NCI-H446 (cell line): Measurements from ENCODE around the gene GCM1.
"Not testable (repeated sequence)": the region's sequence is repeated elsewhere in the genome, so short reads cannot be mapped to it uniquely, and the experiment has no call there.

ENCODE experiments used
- DNase-seq, 2 experiments: peaks; one replicate each; lab custom pipeline; 2025; lab: John Stamatoyannopoulos, UW

GCM1 gene

GRCh38 chr6:53148684-53149083 lies at the start of gene GCM1:
Gene GCM1, minus strand, starts transcription at chr6:53148841. Its CDS starts 3,209 bp downstream, at chr6:53145632.
- no peak for DNase-seq

DNA sequence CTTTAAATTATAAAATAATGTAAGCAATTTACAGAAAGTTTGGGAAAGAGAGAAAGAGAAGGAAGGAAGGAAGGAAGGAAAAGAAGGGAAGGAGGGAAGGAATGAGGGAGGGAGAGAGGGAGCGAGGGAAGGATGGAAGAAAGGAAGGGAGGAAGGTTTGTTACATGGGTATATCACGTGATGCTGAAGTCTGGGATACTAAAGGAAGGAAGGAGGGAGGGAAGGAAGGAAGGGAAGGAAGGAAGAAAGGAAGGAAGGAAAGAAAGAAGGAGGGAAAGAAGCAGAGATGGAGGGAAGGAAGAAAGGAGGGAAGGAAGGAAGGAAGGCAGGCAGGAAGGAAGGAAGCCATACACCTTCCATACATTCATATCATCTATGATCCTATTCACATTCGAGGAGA lies 48.9 kb upstream of the GCM1 start:
- no peak for DNase-seq

DNA sequence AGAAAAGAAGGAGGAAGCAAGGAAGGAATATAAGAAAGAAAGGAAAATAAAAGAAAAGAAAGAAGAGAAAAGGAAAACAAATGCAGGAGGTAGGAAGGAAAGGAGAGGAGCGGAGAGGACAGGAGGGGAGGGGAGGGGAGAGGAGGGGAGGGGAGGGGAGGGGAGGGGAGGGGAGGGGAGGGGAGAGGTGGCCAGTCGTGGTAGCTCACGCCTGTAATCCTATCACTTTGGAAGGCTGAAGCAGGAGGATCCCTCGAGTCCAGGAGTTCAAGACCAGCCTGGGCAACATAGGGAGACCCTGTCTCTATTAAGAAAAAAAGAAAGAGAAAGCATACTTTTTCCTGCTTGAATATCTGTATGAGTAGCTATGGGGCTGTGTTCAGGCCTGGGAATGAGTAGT lies 46.4 kb upstream of the GCM1 start:
- no peak for DNase-seq

- DNase-seq, result peak in 1 of 2 experiments; percentile 16
Measured at GRCh38 chr6:53192682-53193188, 44.1 kb upstream of the GCM1 start.

- DNase-seq, result no peak
Measured at GRCh38 chr6:53189554-53189953, 40.9 kb upstream of the GCM1 start.

- DNase-seq, result no peak
Measured at GRCh38 chr6:53188833-53189232, 40.2 kb upstream of the GCM1 start.

GRCh38 chr6:53180678-53181077 lies 32.0 kb upstream of the GCM1 start:
- DNase-seq, result no peak

- peak in 1 of 2 experiments; percentile 71 for DNase-seq
Measured at GRCh38 chr6:53179961-53180651, 31.5 kb upstream of the GCM1 start.

- no peak for DNase-seq
Measured at GRCh38 chr6:53178837-53179432, 30.3 kb upstream of the GCM1 start.

- no peak for DNase-seq
Measured at GRCh38 chr6:53175027-53175426, 26.4 kb upstream of the GCM1 start.

GRCh38 chr6:53172468-53172803 lies 23.8 kb upstream of the GCM1 start:
- DNase-seq, result no peak

DNA sequence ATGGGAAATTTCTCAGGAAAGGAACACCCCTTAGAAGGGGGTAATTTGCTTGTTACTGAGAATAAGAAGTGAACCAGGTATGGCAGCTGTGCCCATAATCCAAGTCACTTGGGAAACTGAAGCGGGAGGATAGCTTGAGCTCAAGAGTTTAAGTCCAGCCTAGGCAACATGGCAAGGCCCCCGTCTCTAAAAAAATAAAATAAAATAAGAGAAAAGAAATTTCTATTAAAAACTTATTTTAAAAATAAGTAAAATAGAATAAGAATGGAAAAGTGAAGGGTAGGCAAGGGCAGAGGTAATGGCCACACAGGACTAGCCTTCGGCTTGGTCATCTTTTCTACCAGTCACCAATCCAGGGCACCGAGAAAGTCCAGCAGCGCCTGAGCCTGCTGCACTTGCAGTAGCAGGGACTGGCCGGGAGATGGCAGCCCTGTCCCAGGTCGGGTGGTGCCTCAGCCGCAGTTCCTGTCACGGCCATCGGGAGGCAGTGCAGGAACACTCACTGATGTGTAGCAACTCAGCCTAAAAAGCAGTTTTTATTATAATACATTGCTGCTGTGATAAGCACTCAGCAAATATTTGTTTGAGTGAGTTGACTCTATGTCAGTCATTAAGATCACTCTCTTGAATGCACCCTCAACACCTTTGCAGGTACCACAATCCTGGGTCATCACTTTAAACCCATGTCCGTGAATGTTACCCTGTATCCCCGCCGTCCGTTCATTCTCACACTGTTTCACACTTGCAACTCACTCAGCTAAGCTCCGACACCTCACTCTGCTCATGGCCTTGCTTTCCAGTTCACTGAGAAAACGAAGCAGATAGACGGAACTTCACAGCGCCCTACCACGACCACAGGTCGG lies 23.2 kb upstream of the GCM1 start:
- DNase-seq, result peak; percentile 60 to 87

- no peak for DNase-seq
Measured at GRCh38 chr6:53168516-53169267, 20.1 kb upstream of the GCM1 start.

GRCh38 chr6:53165293-53165692 lies 16.7 kb upstream of the GCM1 start:
- no peak for DNase-seq

GRCh38 chr6:53162606-53163005 lies 14.0 kb upstream of the GCM1 start:
- DNase-seq, result no peak

GRCh38 chr6:53161481-53162009 lies 12.9 kb upstream of the GCM1 start:
- DNase-seq, result no peak

- DNase-seq, result no peak
Measured at GRCh38 chr6:53159558-53159957, 10.9 kb upstream of the GCM1 start.

DNA sequence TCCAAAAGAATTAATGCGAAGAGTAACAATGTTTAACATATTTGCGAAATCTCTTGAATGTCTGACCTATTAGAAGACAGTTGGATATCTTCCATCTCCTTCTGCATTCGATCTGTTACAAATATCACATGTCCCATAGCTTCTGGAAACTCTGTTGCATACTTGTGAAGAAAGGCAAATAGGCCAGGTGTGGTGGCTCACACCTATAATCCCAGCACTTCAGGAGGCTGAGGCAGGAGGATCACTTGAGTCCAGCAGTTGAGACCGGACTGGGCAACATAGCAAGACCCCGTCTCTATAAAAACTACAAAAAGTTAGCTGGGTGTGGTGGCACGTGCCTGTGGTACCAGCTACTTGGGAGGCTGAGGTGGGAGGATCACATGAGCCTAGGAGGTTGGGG lies 9.4 kb upstream of the GCM1 start:
- not testable (repeated sequence) for DNase-seq

DNA sequence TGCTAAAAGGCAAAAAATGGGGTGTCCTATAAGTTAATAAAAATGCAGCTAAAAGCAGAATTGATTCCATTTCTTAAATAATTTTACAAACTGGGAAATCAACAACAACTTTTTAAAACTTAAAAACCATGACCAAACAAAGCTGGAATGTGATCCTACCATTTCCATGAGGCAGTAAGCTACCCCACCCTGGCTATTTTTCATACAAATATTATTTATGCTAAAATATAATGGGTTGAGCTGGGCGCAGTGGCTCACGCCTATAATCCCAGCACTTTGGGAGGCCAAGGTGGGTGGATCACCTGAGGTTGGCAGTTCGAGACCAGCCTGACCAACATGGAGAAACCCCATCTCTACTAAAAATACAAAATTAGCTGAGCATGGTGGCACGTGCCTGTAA lies 6.6 kb upstream of the GCM1 start:
- DNase-seq, result not testable (repeated sequence)

DNA sequence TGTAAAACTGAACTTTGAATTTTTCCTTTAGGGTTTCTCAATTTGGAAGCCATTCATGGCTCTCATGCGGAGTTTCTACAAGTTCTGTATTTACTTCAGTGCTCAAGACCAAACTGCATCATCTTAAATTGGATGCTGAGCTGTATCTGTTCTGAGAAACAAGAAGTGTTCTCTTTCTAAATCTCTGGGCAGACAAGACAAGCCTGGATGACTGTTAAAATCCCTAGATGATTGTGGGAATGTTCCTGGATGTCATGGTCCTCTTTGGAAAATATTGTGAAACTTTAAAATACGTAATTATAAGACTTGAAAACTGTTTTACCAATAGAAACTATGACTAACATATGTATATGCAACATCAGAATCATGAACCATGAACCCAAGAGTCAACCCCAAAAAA lies 6.2 kb upstream of the GCM1 start:
- no peak for DNase-seq

DNA sequence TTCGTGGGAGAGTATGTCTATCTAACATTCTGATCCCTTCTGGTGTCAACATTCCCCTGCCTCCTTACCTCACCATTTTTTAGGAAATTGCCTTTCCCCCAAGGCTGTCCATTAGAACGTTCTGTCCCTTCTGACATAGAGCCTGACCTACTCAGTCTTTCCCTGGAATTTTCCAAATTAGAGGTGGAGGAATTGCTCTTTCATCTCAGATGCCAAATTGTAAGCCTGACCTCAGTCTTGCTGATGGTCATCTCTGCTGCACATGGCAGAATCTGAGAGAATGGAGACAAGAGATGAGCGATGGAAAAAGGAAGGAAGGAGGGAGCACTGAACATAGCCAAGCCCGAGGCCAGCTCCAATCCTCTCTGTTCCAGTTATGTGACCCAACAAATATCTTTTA lies 5.4 kb upstream of the GCM1 start:
- no peak for DNase-seq

DNA sequence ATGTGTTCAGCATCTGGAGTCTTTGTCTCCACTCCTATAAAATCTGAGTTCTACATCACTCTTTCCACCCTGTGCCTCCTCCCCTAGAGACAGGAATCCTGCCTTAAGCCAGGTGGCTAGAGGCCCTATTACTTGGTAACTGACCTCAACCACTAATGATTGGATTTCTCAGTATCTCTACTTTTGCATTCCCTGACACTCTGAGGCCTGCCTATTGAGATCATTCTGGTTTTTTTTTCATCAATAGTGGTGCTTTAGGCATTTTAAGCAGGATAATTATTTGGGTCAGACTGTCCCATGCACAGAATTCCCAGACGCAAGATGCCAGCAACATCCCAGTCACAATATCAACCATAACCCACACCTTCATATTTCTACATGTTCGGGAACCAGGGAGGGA lies 3.9 kb upstream of the GCM1 start:
- no peak for DNase-seq
